ENCODE data around the gene LRPAP1.
"Not testable (repeated sequence)": the region's sequence is repeated elsewhere in the genome, so short reads cannot be mapped to it uniquely, and the experiment has no call there.

LRPAP1 gene

GRCh38 chr4:3519468-3520264 is 12.6 kb downstream of the LRPAP1 start:
- DNase-seq (ENCODE audit: low read depth) = no peak

GRCh38 chr4:3518941-3519340 is 13.3 kb downstream of the LRPAP1 start:
- DNase-seq (ENCODE audit: low read depth) = no peak

GRCh38 chr4:3518511-3518880 is 13.7 kb downstream of the LRPAP1 start:
- no peak for DNase-seq (ENCODE audit: low read depth)

GRCh38 chr4:3517731-3518510 is 14.3 kb downstream of the LRPAP1 start:
- DNase-seq (ENCODE audit: low read depth) = no peak

GRCh38 chr4:3516836-3517730 is 15.1 kb downstream of the LRPAP1 start:
- DNase-seq (ENCODE audit: low read depth) = no peak

- no peak for DNase-seq (ENCODE audit: low read depth)
These were observed 16.0 kb downstream of the LRPAP1 start for GRCh38 chr4:3516061-3516835.

- DNase-seq (ENCODE audit: low read depth) = no peak
These were observed 16.6 kb downstream of the LRPAP1 start for GRCh38 chr4:3515646-3516045.

GRCh38 chr4:3514806-3515501 is 17.3 kb downstream of the LRPAP1 start:
- DNase-seq (ENCODE audit: low read depth) = no peak

- no peak for DNase-seq (ENCODE audit: low read depth)
These were observed 17.9 kb downstream of the LRPAP1 start for GRCh38 chr4:3514221-3514780.

GRCh38 chr4:3513807-3514206 is 18.4 kb downstream of the LRPAP1 start:
- no peak for DNase-seq (ENCODE audit: low read depth)

GRCh38 chr4:3512719-3513118 is 19.5 kb downstream of the LRPAP1 start:
- no peak for DNase-seq (ENCODE audit: low read depth)

GRCh38 chr4:3512279-3512678 is 19.9 kb downstream of the LRPAP1 start:
- DNase-seq (ENCODE audit: low read depth) = no peak

GRCh38 chr4:3511601-3512000 is 20.6 kb downstream of the LRPAP1 start:
- not testable (repeated sequence) for DNase-seq (ENCODE audit: low read depth)

GRCh38 chr4:3511187-3511586 is 21.0 kb downstream of the LRPAP1 start:
- DNase-seq (ENCODE audit: low read depth) = no peak

GRCh38 chr4:3510481-3510880 is 21.7 kb downstream of the LRPAP1 start:
- DNase-seq (ENCODE audit: low read depth) = no peak

- no peak for DNase-seq (ENCODE audit: low read depth)
These were observed 23.7 kb downstream of the LRPAP1 start for GRCh38 chr4:3508542-3508941.

GRCh38 chr4:3505231-3505630 is 27.0 kb downstream of the LRPAP1 start:
- no peak for DNase-seq (ENCODE audit: low read depth)

GRCh38 chr4:3502941-3503936 is 29.0 kb downstream of the LRPAP1 start:
- DNase-seq (ENCODE audit: low read depth) = no peak

- no peak for DNase-seq (ENCODE audit: low read depth)
These were observed 30.3 kb downstream of the LRPAP1 start for GRCh38 chr4:3501825-3502425.
